K562 (cell line): Measurements from ENCODE around the gene PRSS56. TPM values are rescaled to one million over a fixed set of nuclear protein-coding genes. Genes with fewer than 3 reads are reported as not detected.

Experiments
- ATAC-seq: fragments of 200-7000 bp; cut with Tn5 transposase; 3 replicates; pipeline ENCODE4 v1.9.1; 2020; ENCODE audit warnings: moderate library complexity
- BruUV-seq: library from RNA; stranded (reverse); fragments of 400-500 nt; replicated peaks from 2 replicates; lab custom pipeline; 2021; lab: Mats Ljungman, UMichigan
- CTCF ChIA-PET: fragments of 300-600 bp; formaldehyde crosslinking; extraction: SDS; loops from one replicate; lab custom pipeline; 2021; ENCODE audit warnings: low intra/inter-chr PET ratio; lab: Yijun Ruan, JAX
- POLR2A ChIA-PET: fragments of 300-600, 350-650 bp; sonication (Branson Sonifier 250); formaldehyde crosslinking; extraction: SDS; loops from one replicate; lab custom pipeline; 2021; ENCODE audit warnings: antibody characterized with exemption, inconsistent platforms; lab: Yijun Ruan, JAX
- DNase-seq, 4 experiments: peaks; one replicate each; pipeline versions ENCODE4 v3.0.0 to v3.0.0-alpha.2; 2011 to 2018; ENCODE audit warnings: low spot score in 3 of 4, mixed read lengths in 3 of 4; ENCODE audit errors: extremely low read depth in 1 of 4
- FAIRE-seq: peaks from 2 replicates; lab custom pipeline; 2011; peaks lifted over from hg19 to GRCh38; lab: Jason Lieb, UNC
- H2AFZ ChIP-seq: 2 replicates; pipeline ENCODE4 v1.6.0; 2011; ENCODE audit warnings: low read depth, low read length, control low read depth, inconsistent platforms
- H3K27ac ChIP-seq: fragments of 200-600 bp; 3 replicates; pipeline ENCODE4 v1.8.0; 2011; ENCODE audit warnings: low read depth, mild to moderate bottlenecking, control low read depth, inconsistent platforms, low read length, moderate library complexity, mixed read lengths; ENCODE audit errors: extremely low read depth
- H3K27me3 ChIP-seq, 2 experiments: fragments of 300-600 bp in 1 of 2; 2 replicates in 1 of 2; 3 replicates in 1 of 2; pipeline versions ENCODE4 v1.6.0 to v1.8.0; 2011; ENCODE audit warnings: inconsistent platforms in 2 of 2, low read length in 2 of 2, mild to moderate bottlenecking in 1 of 2, mixed read lengths in 1 of 2, moderate library complexity in 1 of 2; ENCODE audit not compliant: control insufficient read depth in 2 of 2, insufficient read depth in 2 of 2
- H3K36me3 ChIP-seq: fragments of 300-600 bp; 3 replicates; pipeline ENCODE4 v1.8.0; 2011; ENCODE audit warnings: mild to moderate bottlenecking, low read length, inconsistent platforms; ENCODE audit not compliant: control insufficient read depth, insufficient read depth
- H3K4me1 ChIP-seq, 2 experiments: fragments of 200-600 bp in 1 of 2; replicated peaks in 1 of 2; 2 replicates in 1 of 2; 3 replicates in 1 of 2; pipeline versions ENCODE4 v1.5.1 to v1.8.0; 2011; ENCODE audit warnings: inconsistent platforms in 2 of 2, low read length in 2 of 2, mild to moderate bottlenecking in 1 of 2, mixed read lengths in 1 of 2, moderate library complexity in 1 of 2; ENCODE audit not compliant: control insufficient read depth in 2 of 2, insufficient read depth in 2 of 2
- H3K4me2 ChIP-seq: 2 replicates; pipeline ENCODE4 v1.6.1; 2011; ENCODE audit warnings: low read length, control low read depth, inconsistent platforms, mixed read lengths; ENCODE audit not compliant: insufficient read depth
- H3K4me3 ChIP-seq: fragments of 200-600 bp; sonication (generic), shearing (Covaris generic); 2 replicates; pipeline ENCODE4 v1.5.1; 2016; ENCODE audit warnings: control low read depth, inconsistent platforms
- H3K79me2 ChIP-seq: fragments of 200-600 bp; 3 replicates; pipeline ENCODE4 v1.8.0; 2011; ENCODE audit warnings: low read length, inconsistent platforms; ENCODE audit not compliant: control insufficient read depth, insufficient read depth
- H3K9ac ChIP-seq, 2 experiments: 2 replicates each; pipeline versions ENCODE4 v1.6.0 to v1.6.1; 2011; ENCODE audit warnings: low read depth in 2 of 2, low read length in 2 of 2, control low read depth in 1 of 2, inconsistent platforms in 1 of 2, mild to moderate bottlenecking in 1 of 2, mixed read lengths in 1 of 2; ENCODE audit not compliant: insufficient read depth in 1 of 2
- H3K9me1 ChIP-seq: one replicate; pipeline ENCODE4 v1.6.0; 2011; ENCODE audit warnings: inconsistent platforms, mild to moderate bottlenecking, low read length, moderate library complexity; ENCODE audit not compliant: control insufficient read depth, insufficient read depth
- H3K9me3 ChIP-seq: replicated peaks from 2 replicates; pipeline ENCODE4 v1.5.1; 2011; ENCODE audit warnings: low read depth, low read length, inconsistent platforms; ENCODE audit not compliant: control insufficient read depth, insufficient read depth
- H4K20me1 ChIP-seq: replicated peaks from 2 replicates; pipeline ENCODE4 v1.6.1; 2011; ENCODE audit warnings: low read length, inconsistent platforms, mixed read lengths; ENCODE audit not compliant: control insufficient read depth, insufficient read depth
- BRCA1 ChIP-seq, 2 experiments: fragments of 450-650 bp in 1 of 2; sonication (generic) in 1 of 2; formaldehyde crosslinking in 1 of 2; IDR thresholded peaks; 2 replicates each; pipeline versions ENCODE4 v1.5.0 to v1.6.1; 2017 to 2020; ENCODE audit warnings: mild to moderate bottlenecking in 1 of 2, missing genetic modification reagents in 1 of 2
- CEBPB ChIP-seq: fragments of 450-650 bp; IDR thresholded peaks from 2 replicates; pipeline ENCODE4 v1.6.1; 2016; ENCODE audit warnings: missing genetic modification characterization, missing compliant biosample characterization
- CEBPG ChIP-seq, 3 experiments: fragments of 200-800 bp in 1 of 3; sonication (Bioruptor generic) in 1 of 3; sonication (generic) in 1 of 3; formaldehyde crosslinking in 1 of 3; IDR thresholded peaks in 2 of 3; conservative IDR thresholded peaks in 1 of 3; 2 replicates each; pipeline versions ENCODE4 v1.6.1 to v1.8.0; 2016 to 2022; ENCODE audit warnings: missing compliant biosample characterization in 2 of 3, missing genetic modification characterization in 2 of 3, mild to moderate bottlenecking in 1 of 3, missing genetic modification reagents in 1 of 3
- MTA2 ChIP-seq: fragments of 450-650 bp; IDR thresholded peaks from 2 replicates; pipeline ENCODE4 v1.6.1; 2016; ENCODE audit warnings: low read depth
- ZNF77 ChIP-seq: fragments of 250-450 bp; sonication (Bioruptor Pico); IDR thresholded peaks from 2 replicates; pipeline ENCODE4 v1.5.0; 2020
- WGBS: fragments of 100-300 bp; shearing (Covaris generic); methylation state at CpG from one replicate; pipeline ENCODE4 v1.1.6; 2016; ENCODE audit warnings: low coverage, mixed read lengths; ENCODE audit not compliant: insufficient coverage; ENCODE audit errors: missing lambda C conversion rate; 5-methylcytosine and 5-hydroxymethylcytosine counted together
- in situ Hi-C: fragments of 300-500 bp; cut with MboI; formaldehyde crosslinking; loops from 4 replicates; pipeline ENCODE4 v1.15.0; 2018; ENCODE audit warnings: inconsistent platforms, mixed read lengths
- intact Hi-C: fragments of 100-400 bp; cut with micrococcal nuclease; formaldehyde crosslinking; loops from 2 replicates; pipeline ENCODE4 v1.14.2; 2022
- polyA plus RNA-seq, 8 experiments: library from polyadenylated mRNA; depleted of rRNA in 4 of 8; stranded (reverse) in 5 of 8; unstranded in 3 of 8; fragments of >200 nt; fragmentation: Nextera tagmentation in 2 of 8; fragmentation: Illumina TruSeq in 1 of 8; extraction: Ambion mirVana in 2 of 8; extraction: Trizol in 1 of 8; gene quantifications; 2 replicates each; pipeline versions ENCODE4 v1.2.1 to v1.2.3, GENCODE V29; 2011 to 2014; ENCODE audit warnings: inconsistent platforms in 1 of 8, missing spikeins in 1 of 8
- total RNA-seq, 7 experiments: library from RNA; depleted of rRNA in 6 of 7; stranded (reverse); fragments of >200 nt in 6 of 7; fragmentation: Illumina TruSeq in 2 of 7; extraction: Trizol in 2 of 7; gene quantifications; 2 replicates each; pipeline versions ENCODE4 v1.2.1 to v1.2.3, GENCODE V29; 2011 to 2021; ENCODE audit warnings: low replicate concordance in 1 of 7

PRSS56 gene
- total and polyA plus RNA-seq, 9 of the 15 experiments (the other 6 are each of a cell fraction or from before 2014, with no cell fraction given): not detected

GRCh38 chr2:232551776-232552175 lies 31.6 kb downstream of the PRSS56 start:
- no peaks in the 10 kb centered on the region for H4K20me1 ChIP-seq
- ChIA-PET POLR2A (interaction anchor here (1.0 to 1.5 kb wide), 3 partner anchors 10 to 27 kb away, joined by 3 read pairs; no protein-coding TSS in a partner anchor), CTCF (no interaction called here)
- DNase-seq: no peak
- no peak for FAIRE-seq
- H3K36me3 ChIP-seq: peaks cover 39% of the 10 kb centered on the region; the same call in 2 of the 3 replicates
- H3K79me2 ChIP-seq: peaks cover 72% of the 10 kb centered on the region
- H3K4me1 ChIP-seq: peaks cover 4 to 6% of the 10 kb centered on the region in 2 experiments; a peak in 2 of 5 replicates
- in situ Hi-C loops: no loop called here
- H3K9ac ChIP-seq: peak overlapping the region in 1 of 2 experiments; percentile 86; a peak in 2 of 4 replicates
- WGBS: 78% methylated on average over 4 of the region's 4 CpGs
- peak overlapping the region; percentile 96 for H3K4me2 ChIP-seq
- intact Hi-C loops: no loop called here
- H2AFZ ChIP-seq: 0 out of 2 replicates have a peak overlapping the region, but pooled peaks have one; percentile 79
- H3K4me3 ChIP-seq: peak overlapping the region; percentile 59
- no peaks in the 10 kb centered on the region for H3K27me3 ChIP-seq
- ATAC-seq: no peak
- H3K9me1 ChIP-seq: no peaks in the 10 kb centered on the region
- TF ChIP-seq MTA2 (no peak), BRCA1 (IDR thresholded peaks at IDR 0.05) (no peak), BRCA1 (CRISPR knock-in tag; IDR thresholded peaks at IDR 0.05) (no peak)
- no TSS peak for BruUV-seq
- H3K27ac ChIP-seq: no peak overlapping the region; the same call in 2 of the 3 replicates
- H3K9me3 ChIP-seq: no peaks in the 10 kb centered on the region; the same call in 1 of the 2 replicates

GRCh38 chr2:232556426-232556825 lies 36.2 kb downstream of the PRSS56 start:
- DNase-seq (no peak), FAIRE-seq (no peak)
- no peak overlapping the region for H2AFZ ChIP-seq
- H3K4me1 ChIP-seq: peaks cover 0 to 6% of the 10 kb centered on the region in 2 experiments; a peak in 1 of 5 replicates
- POLR2A ChIA-PET: no interaction called here
- H3K4me3 ChIP-seq: no peak overlapping the region
- TF ChIP-seq CEBPB (tag): peak; percentile 38
- TF ChIP-seq CEBPG (CRISPR knock-in tag; IDR thresholded peaks at IDR 0.05): no peak
- TF ChIP-seq CEBPG (tag; conservative IDR thresholded peaks at IDR 0.05 in 1 of 2, IDR thresholded peaks at IDR 0.05 in 1 of 2): peak in 1 of 2 experiments; percentile 64; a peak in 1 of 4 replicates
- no peak for TF ChIP-seq ZNF77 (CRISPR knock-in tag)
- TF ChIP-seq, all 486 proteins: peak for 2
- 50% methylated on average over 1 of the region's 3 CpGs for WGBS
- BruUV-seq: no TSS peak
- intact Hi-C loops: no loop called here
- Histone ChIP-seq H3K27ac (no peak overlapping the region), H3K27me3 (no peaks in the 10 kb centered on the region), H3K9ac (no peak overlapping the region), H3K79me2 (peaks cover 43% of the 10 kb centered on the region), H3K36me3 (peaks cover 55% of the 10 kb centered on the region; the same call in 2 of the 3 replicates), H3K4me2 (no peak overlapping the region), H3K9me1 (no peaks in the 10 kb centered on the region), H3K9me3 (no peaks in the 10 kb centered on the region; the same call in 1 of the 2 replicates), H4K20me1 (no peaks in the 10 kb centered on the region)
- CTCF ChIA-PET: no interaction called here
- no peak for ATAC-seq
- in situ Hi-C loops: no loop called here
